Measurements from ENCODE around the gene FBXO15.

FBXO15 gene

GRCh38 chr18:74128159-74128558 is 19.5 kb downstream of the FBXO15 start:
- no peaks in the 10 kb centered on the region for H3K4me1 ChIP-seq (ENCODE audit: control insufficient read depth, insufficient read depth, low read length)
- POLR2A ChIA-PET, result no interaction called here
- no peak overlapping the region for H3K27ac ChIP-seq (ENCODE audit: extremely low read depth, low read depth, low read length)
- no peak for TF ChIP-seq ZBTB7A (tag by site-specific recombination; IDR thresholded peaks at IDR 0.05; ENCODE audit: low read depth)
- TF ChIP-seq ZNF423 (tag by site-specific recombination; IDR thresholded peaks at IDR 0.05), result no peak
- TF ChIP-seq ZNF600 (tag by site-specific recombination; IDR thresholded peaks at IDR 0.05), result no peak
- TF ChIP-seq ZNF837 (tag by site-specific recombination; IDR thresholded peaks at IDR 0.05), result no peak
- no peak for TF ChIP-seq ZFP41 (tag by site-specific recombination; IDR thresholded peaks at IDR 0.05; ENCODE audit: borderline replicate concordance)
- TF ChIP-seq ZNF658 (tag by site-specific recombination; IDR thresholded peaks at IDR 0.05), result no peak
- no peak for TF ChIP-seq GLI2 (tag by site-specific recombination; IDR thresholded peaks at IDR 0.05; ENCODE audit: borderline replicate concordance, low read depth)
- CTCF ChIA-PET, result interaction anchor here (0.6 to 1.4 kb wide), 2 partner anchors 11 to 97 kb away, joined by 3 to 4 read pairs; no protein-coding TSS in a partner anchor
- no peaks in the 10 kb centered on the region for H3K36me3 ChIP-seq (ENCODE audit: control insufficient read depth in 2 of 2, insufficient read depth in 1 of 2, low read length in 2 of 2)
- no peak overlapping the region for H3K4me3 ChIP-seq (ENCODE audit: low read depth, low read length)
- H3K9me3 ChIP-seq (ENCODE audit: control insufficient read depth, insufficient read depth, low read depth, low read length), result no peaks in the 10 kb centered on the region

GRCh38 chr18:74126684-74127655 is 20.7 kb downstream of the FBXO15 start:
- TF ChIP-seq ZNF398 (tag by site-specific recombination; IDR thresholded peaks at IDR 0.05) (no peak), ZNF701 (tag by site-specific recombination; IDR thresholded peaks at IDR 0.05) (no peak), ZNF549 (tag by site-specific recombination; IDR thresholded peaks at IDR 0.05) (no peak), ZNF24 (tag by site-specific recombination; IDR thresholded peaks at IDR 0.05) (no peak), ZNF394 (tag by site-specific recombination; IDR thresholded peaks at IDR 0.05; ENCODE audit: borderline replicate concordance) (no peak), ZNF350 (tag by site-specific recombination; IDR thresholded peaks at IDR 0.05) (no peak), RBAK (tag by site-specific recombination; IDR thresholded peaks at IDR 0.05) (no peak), ZNF623 (tag by site-specific recombination; IDR thresholded peaks at IDR 0.05) (no peak)
- H3K4me3 ChIP-seq (ENCODE audit: low read depth, low read length), result no peak overlapping the region
- H3K9me3 ChIP-seq (ENCODE audit: control insufficient read depth, insufficient read depth, low read depth, low read length), result no peaks in the 10 kb centered on the region
- no peaks in the 10 kb centered on the region for H3K4me1 ChIP-seq (ENCODE audit: control insufficient read depth, insufficient read depth, low read length)
- ChIA-PET CTCF (interaction anchor here (0.5 to 1.4 kb wide), 2 partner anchors 10 to 1036 kb away, joined by 3 to 4 read pairs; no protein-coding TSS in a partner anchor), POLR2A (no interaction called here)
- H3K36me3 ChIP-seq (ENCODE audit: control insufficient read depth in 2 of 2, insufficient read depth in 1 of 2, low read length in 2 of 2), result no peaks in the 10 kb centered on the region
- H3K27ac ChIP-seq (ENCODE audit: extremely low read depth, low read depth, low read length), result no peak overlapping the region

GRCh38 chr18:74124642-74125041 is 23.0 kb downstream of the FBXO15 start:
- Histone ChIP-seq H3K9me3 (ENCODE audit: control insufficient read depth, insufficient read depth, low read depth, low read length) (no peaks in the 10 kb centered on the region), H3K36me3 (ENCODE audit: control insufficient read depth in 2 of 2, insufficient read depth in 1 of 2, low read length in 2 of 2) (no peaks in the 10 kb centered on the region), H3K4me1 (ENCODE audit: control insufficient read depth, insufficient read depth, low read length) (no peaks in the 10 kb centered on the region), H3K4me3 (ENCODE audit: low read depth, low read length) (no peak overlapping the region), H3K27ac (ENCODE audit: extremely low read depth, low read depth, low read length) (no peak overlapping the region)
- ChIA-PET POLR2A (no interaction called here), CTCF (interaction anchor here (0.6 kb wide), 1 partner anchor 14 kb away, joined by 6 read pairs; no protein-coding TSS in a partner anchor)
- no peak for TF ChIP-seq ZNF16 (tag by site-specific recombination; IDR thresholded peaks at IDR 0.05; ENCODE audit: low read depth)
- no peak for TF ChIP-seq ZNF239 (tag by site-specific recombination; IDR thresholded peaks at IDR 0.05)
- no peak for TF ChIP-seq PRDM10 (tag by site-specific recombination; IDR thresholded peaks at IDR 0.05)
- TF ChIP-seq ZIC2 (tag by site-specific recombination; IDR thresholded peaks at IDR 0.05), result no peak
- no peak for TF ChIP-seq PRDM1 (tag by site-specific recombination; IDR thresholded peaks at IDR 0.05)
- no peak for TF ChIP-seq ZNF621 (tag by site-specific recombination; IDR thresholded peaks at IDR 0.05)
- TF ChIP-seq ZEB2 (tag by site-specific recombination; IDR thresholded peaks at IDR 0.05), result no peak
- TF ChIP-seq ZNF302 (tag by site-specific recombination; IDR thresholded peaks at IDR 0.05; ENCODE audit: low read depth), result no peak
- TF ChIP-seq KLF7 (tag by site-specific recombination; IDR thresholded peaks at IDR 0.05; ENCODE audit: borderline replicate concordance), result no peak

Data from HEK293 (cell line).